ENCODE measurements around the gene ROBO1.

- TF ChIP-seq CTCF (IDR thresholded peaks at IDR 0.05) (no peak), ZFX (IDR thresholded peaks at IDR 0.05; ENCODE audit: borderline replicate concordance) (no peak)
Measured at GRCh38 chr3:78907367-78907766, 860.4 kb downstream of the ROBO1 start.
